GM15510 (cell line): ENCODE data around the gene DNA2.
A peak's percentile ranks its signal among the peaks of the same experiment; 100 is the strongest.

Experiments used
- POLR2A ChIP-seq: IDR thresholded peaks from 3 replicates; pipeline ENCODE4 v1.6.1; 2011; ENCODE audit warnings: borderline replicate concordance; ENCODE audit not compliant: insufficient read length; ENCODE audit errors: extremely low read depth

Gene DNA2

GRCh38 chr10:68471586-68472408 is at the start of gene DNA2:
Gene DNA2, minus strand, starts transcription at chr10:68471973. Its CDS starts 109 bp downstream, at chr10:68471864.
- peak; percentile 74 for TF ChIP-seq POLR2A

- TF ChIP-seq POLR2A = no peak
Measured at GRCh38 chr10:68517188-68517587, 45.4 kb upstream of the DNA2 start.

- TF ChIP-seq POLR2A = no peak
Measured at GRCh38 chr10:68516766-68517165, 45.0 kb upstream of the DNA2 start.

GRCh38 chr10:68508090-68508489 is 36.3 kb upstream of the DNA2 start:
- TF ChIP-seq POLR2A = no peak

GRCh38 chr10:68506411-68506810 is 34.6 kb upstream of the DNA2 start:
- no peak for TF ChIP-seq POLR2A

GRCh38 chr10:68502846-68503245 is 31.1 kb upstream of the DNA2 start:
- no peak for TF ChIP-seq POLR2A

GRCh38 chr10:68501691-68502090 is 29.9 kb upstream of the DNA2 start:
- no peak for TF ChIP-seq POLR2A

- TF ChIP-seq POLR2A = no peak
Measured at GRCh38 chr10:68499544-68499943, 27.8 kb upstream of the DNA2 start.

- TF ChIP-seq POLR2A = no peak
Measured at GRCh38 chr10:68496072-68496471, 24.3 kb upstream of the DNA2 start.

GRCh38 chr10:68492118-68492517 is 20.3 kb upstream of the DNA2 start:
- no peak for TF ChIP-seq POLR2A

- no peak for TF ChIP-seq POLR2A
Measured at GRCh38 chr10:68489919-68490318, 18.1 kb upstream of the DNA2 start.

GRCh38 chr10:68474021-68474420 is 2.2 kb upstream of the DNA2 start:
- no peak for TF ChIP-seq POLR2A

- no peak for TF ChIP-seq POLR2A
Measured at GRCh38 chr10:68471063-68471585, 649 bp downstream of the DNA2 start.

- TF ChIP-seq POLR2A = no peak
Measured at GRCh38 chr10:68470300-68470699, 1.5 kb downstream of the DNA2 start.

GRCh38 chr10:68469838-68470237 is 1.9 kb downstream of the DNA2 start:
- no peak for TF ChIP-seq POLR2A
